Measurements from ENCODE around the gene LARGE1.

LARGE1 gene

DNA sequence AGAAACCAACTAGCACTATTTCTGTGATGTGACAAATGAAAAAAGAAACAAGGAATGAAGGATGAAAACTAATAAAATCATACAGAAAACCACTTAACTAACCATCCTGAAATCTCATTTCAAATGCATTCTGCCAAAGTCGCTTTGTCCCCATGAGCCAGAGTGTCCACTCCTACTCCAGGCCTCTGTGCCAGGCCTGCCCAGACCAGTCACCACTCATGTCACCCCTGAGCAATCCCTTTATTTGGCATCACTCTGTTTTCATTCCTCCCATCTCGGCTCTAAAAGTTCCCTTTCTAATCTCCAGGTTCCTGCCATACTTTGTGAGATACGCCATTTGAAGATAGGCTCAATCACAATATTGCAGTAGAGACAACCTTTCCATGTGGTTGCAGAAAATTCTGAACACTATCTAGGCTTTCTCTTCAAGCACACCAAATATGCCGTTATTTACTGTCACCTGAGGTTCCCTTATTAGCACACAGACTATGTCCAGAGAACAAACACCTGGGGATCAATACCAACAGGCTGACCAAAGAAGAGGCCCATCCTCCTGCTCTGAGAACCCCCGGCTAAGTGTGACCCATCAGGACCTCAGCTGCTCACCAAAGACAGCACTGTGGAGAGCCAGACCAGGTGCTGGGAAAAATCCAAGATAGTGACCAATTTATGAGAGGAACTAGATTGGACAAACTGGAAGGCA, 202.4 kb downstream of the LARGE1 start:
- DNase-seq (ENCODE audit: low read depth): no peak
- no peak overlapping the region for H3K4me3 ChIP-seq (ENCODE audit: low read length)
- TF ChIP-seq, protein P1, sequence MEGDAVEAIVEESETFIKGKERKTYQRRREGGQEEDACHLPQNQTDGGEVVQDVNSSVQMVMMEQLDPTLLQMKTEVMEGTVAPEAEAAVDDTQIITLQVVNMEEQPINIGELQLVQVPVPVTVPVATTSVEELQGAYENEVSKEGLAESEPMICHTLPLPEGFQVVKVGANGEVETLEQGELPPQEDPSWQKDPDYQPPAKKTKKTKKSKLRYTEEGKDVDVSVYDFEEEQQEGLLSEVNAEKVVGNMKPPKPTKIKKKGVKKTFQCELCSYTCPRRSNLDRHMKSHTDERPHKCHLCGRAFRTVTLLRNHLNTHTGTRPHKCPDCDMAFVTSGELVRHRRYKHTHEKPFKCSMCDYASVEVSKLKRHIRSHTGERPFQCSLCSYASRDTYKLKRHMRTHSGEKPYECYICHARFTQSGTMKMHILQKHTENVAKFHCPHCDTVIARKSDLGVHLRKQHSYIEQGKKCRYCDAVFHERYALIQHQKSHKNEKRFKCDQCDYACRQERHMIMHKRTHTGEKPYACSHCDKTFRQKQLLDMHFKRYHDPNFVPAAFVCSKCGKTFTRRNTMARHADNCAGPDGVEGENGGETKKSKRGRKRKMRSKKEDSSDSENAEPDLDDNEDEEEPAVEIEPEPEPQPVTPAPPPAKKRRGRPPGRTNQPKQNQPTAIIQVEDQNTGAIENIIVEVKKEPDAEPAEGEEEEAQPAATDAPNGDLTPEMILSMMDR (IDR thresholded peaks at IDR 0.05; ENCODE audit: insufficient read depth, low read depth, low read length, missing control alignments): no peak

DNA sequence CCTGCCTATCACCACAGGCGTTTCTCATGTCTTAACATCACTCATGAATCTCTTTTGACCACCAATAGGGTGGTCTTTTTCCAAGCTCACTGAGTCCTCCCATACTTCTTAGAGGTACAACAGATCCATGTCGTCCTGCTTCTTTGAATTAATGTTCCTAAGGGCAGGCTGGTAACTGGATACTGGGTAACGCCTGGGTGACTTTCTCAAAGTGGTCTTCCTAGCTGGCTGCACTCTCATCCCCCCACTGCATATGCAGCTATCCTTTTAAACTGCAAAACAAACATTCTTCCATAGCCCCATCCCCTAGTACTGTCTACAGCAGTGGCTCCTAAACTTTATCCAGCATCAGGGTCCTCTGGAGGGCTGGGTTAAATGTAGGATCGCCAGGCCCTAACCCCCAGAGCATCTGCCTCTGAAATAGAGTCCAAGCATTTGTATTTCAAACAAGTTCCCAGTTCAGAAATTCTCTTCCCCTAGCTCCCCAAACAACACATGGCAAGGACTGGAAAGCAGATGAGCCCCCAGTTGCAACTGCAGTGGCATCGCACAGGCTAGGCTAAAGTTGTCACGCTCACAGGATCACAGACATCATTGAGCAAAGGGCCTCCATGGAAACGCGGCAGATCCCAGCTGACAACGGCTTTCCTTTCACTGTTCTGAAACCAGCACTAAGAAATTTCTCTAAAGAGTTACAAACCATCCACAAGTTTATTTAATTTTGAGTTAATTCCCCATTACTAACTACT, 204.9 kb downstream of the LARGE1 start:
- no peak overlapping the region for H3K4me3 ChIP-seq (ENCODE audit: low read length)
- DNase-seq (ENCODE audit: low read depth): no peak
- TF ChIP-seq, protein P1 (IDR thresholded peaks at IDR 0.05; ENCODE audit: insufficient read depth, low read depth, low read length, missing control alignments): no peak

DNA sequence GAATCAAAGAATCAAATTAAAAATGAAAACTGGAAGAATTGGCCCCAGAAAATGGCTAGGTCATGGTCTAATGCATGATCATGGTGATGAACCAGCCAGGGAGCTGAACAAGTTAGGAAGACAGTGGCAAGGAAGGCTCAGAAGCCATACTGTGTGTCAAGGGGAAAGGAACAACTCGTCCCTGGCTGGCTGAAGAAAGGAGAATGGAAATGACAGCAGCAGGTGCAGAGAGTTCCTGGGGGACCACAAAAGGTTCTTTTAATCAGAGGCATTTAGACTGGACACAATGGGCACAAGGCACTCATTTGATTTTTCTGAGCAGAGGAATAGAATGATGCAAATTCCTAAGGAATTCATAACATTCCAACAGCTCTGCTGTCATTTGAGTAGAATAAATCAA, 209.9 kb downstream of the LARGE1 start:
- DNase-seq (ENCODE audit: low read depth): no peak
- H3K4me3 ChIP-seq (ENCODE audit: low read length): no peak overlapping the region
- TF ChIP-seq, protein P1 (IDR thresholded peaks at IDR 0.05; ENCODE audit: insufficient read depth, low read depth, low read length, missing control alignments): no peak

DNA sequence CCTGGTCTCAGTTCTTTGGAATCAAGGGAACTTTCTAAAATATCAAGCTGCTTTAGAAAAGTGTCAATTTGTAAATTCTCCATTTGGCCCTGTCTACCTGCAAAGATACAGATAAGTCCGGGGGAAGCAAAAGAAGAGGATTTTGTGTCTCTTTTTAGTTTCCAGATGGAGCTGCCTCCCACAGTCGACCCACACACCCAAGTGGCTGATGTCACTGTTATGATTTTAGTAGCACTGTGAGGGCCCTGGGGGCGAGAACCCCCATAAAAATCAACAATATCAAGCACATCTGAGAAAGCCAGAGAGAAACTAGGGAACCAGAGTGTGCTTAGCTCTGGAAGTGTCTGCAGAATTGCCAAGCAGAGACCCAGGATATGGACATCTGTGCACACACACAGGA, 212.7 kb downstream of the LARGE1 start:
- H3K4me3 ChIP-seq (ENCODE audit: low read length): no peak overlapping the region
- TF ChIP-seq, protein P1 (IDR thresholded peaks at IDR 0.05; ENCODE audit: insufficient read depth, low read depth, low read length, missing control alignments): no peak
- no peak for DNase-seq (ENCODE audit: low read depth)

DNA sequence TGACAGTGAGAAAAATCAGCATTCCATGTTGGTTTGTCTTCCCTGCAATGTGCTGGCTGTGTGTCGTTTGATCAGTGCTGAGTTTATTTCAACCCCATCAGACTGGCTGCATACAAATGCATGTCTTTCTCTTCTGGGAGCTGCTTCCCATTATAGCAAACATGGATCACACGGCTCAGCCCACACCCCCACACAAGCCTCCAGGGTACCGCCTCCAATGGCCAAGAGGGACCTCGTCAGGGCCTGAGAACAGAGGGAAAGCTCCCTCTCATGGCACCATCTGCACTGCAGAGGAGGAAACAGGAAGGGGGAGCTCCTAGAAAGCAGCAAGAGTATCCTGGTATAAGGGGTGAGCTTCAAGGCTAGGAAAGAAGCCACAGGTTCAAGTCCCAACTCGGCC, 214.2 kb downstream of the LARGE1 start:
- TF ChIP-seq, protein P1 (IDR thresholded peaks at IDR 0.05; ENCODE audit: insufficient read depth, low read depth, low read length, missing control alignments): no peak
- DNase-seq (ENCODE audit: low read depth): no peak
- no peak overlapping the region for H3K4me3 ChIP-seq (ENCODE audit: low read length)

DNA sequence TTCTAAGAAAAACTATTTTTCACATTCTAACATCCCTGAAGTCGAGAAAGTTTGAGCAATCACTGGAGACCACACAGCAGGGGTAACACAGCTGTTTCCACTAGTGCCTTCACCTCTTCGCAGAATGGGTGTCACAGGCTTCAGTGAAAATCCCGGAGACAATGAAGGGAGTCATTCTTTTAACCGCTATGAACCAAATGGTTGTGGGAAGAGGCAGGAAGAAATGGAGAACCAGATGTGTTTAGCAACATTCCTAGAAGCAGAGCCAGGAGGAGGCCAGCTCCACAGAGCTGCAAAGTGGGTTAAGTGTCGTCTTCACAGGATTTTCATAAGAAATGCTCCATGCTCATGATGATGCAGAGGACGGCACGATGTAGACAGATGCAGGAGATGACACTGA, 221.1 kb downstream of the LARGE1 start:
- no peak for DNase-seq (ENCODE audit: low read depth)
- TF ChIP-seq, protein P1 (IDR thresholded peaks at IDR 0.05; ENCODE audit: insufficient read depth, low read depth, low read length, missing control alignments): no peak
- H3K4me3 ChIP-seq (ENCODE audit: low read length): no peak overlapping the region

Measured in epithelial cell of esophagus (primary cell).